ENCODE data around the gene B3GALT5.

GRCh38 chr21:39593522-39593921 is 19.2 kb upstream of the B3GALT5 start:
- no peak for TF ChIP-seq POLR2A (IDR thresholded peaks at IDR 0.05)
- no peak for TF ChIP-seq CTCF (IDR thresholded peaks at IDR 0.05)
